GM12878 (cell line): ENCODE data around the gene CNTRL. TPM values are rescaled to one million over a fixed set of nuclear protein-coding genes. Genes with fewer than 3 reads are reported as not detected.

Source experiments
- ATAC-seq: fragments of 200-7000 bp; cut with Tn5 transposase; 3 replicates; pipeline ENCODE4 v1.9.1; 2020; ENCODE audit warnings: mild to moderate bottlenecking, moderate library complexity
- BruUV-seq: library from RNA; stranded (reverse); fragments of 400-500 nt; replicated peaks from 2 replicates; lab custom pipeline; 2021; lab: Mats Ljungman, UMichigan
- CTCF ChIA-PET: fragments of 300-600 bp; sonication (Branson Sonifier 250); formaldehyde crosslinking; extraction: SDS; loops from one replicate; lab custom pipeline; 2021; ENCODE audit warnings: inconsistent platforms; lab: Yijun Ruan, JAX
- POLR2A ChIA-PET: fragments of 350-600 bp; formaldehyde crosslinking; extraction: SDS; loops from one replicate; lab custom pipeline; 2021; ENCODE audit warnings: inconsistent platforms; lab: Charles Lee
- RAD21 ChIA-PET: fragments of 300-600 bp; sonication (Branson Sonifier 250); formaldehyde crosslinking; loops from one replicate; lab custom pipeline; 2023; ENCODE audit warnings: antibody characterized with exemption; ENCODE audit not compliant: unreplicated experiment; lab: Charles Lee
- SMC1A ChIA-PET: fragments of 300-600 bp; sonication (Branson Sonifier 250); formaldehyde crosslinking; loops from one replicate; lab custom pipeline; 2023; ENCODE audit not compliant: unreplicated experiment, uncharacterized antibody; lab: Charles Lee
- DNase-seq: peaks from one replicate; pipeline ENCODE4 v3.0.0-alpha.2; 2011; ENCODE audit warnings: low read depth, low spot score
- FAIRE-seq: peaks from 3 replicates; lab custom pipeline; 2011; peaks lifted over from hg19 to GRCh38; lab: Jason Lieb, UNC
- H2AFZ ChIP-seq: 2 replicates; pipeline ENCODE4 v1.6.0; 2011; ENCODE audit warnings: low read depth, low read length, control low read depth; ENCODE audit not compliant: control insufficient read depth
- H3K27ac ChIP-seq: 2 replicates; pipeline ENCODE4 v1.5.1; 2011; ENCODE audit warnings: control low read depth; ENCODE audit not compliant: control insufficient read depth, insufficient read depth
- H3K27me3 ChIP-seq, 2 experiments: replicated peaks in 1 of 2; 2 replicates each; pipeline versions ENCODE4 v1.6.0 to v1.6.1; 2011; ENCODE audit warnings: low read length in 1 of 2; ENCODE audit not compliant: control insufficient read depth in 2 of 2, insufficient read depth in 2 of 2
- H3K36me3 ChIP-seq, 2 experiments: 2 replicates each; pipeline ENCODE4 v1.5.1; 2011; ENCODE audit warnings: low read length in 1 of 2; ENCODE audit not compliant: control insufficient read depth in 2 of 2, insufficient read depth in 2 of 2
- H3K4me1 ChIP-seq: 2 replicates; pipeline ENCODE4 v1.6.1; 2011; ENCODE audit warnings: mild to moderate bottlenecking, low read length, moderate library complexity, mixed read lengths; ENCODE audit not compliant: control insufficient read depth, insufficient read depth
- H3K4me2 ChIP-seq: 2 replicates; pipeline ENCODE4 v1.6.0; 2011; ENCODE audit warnings: control low read depth; ENCODE audit not compliant: control insufficient read depth, insufficient read depth
- H3K4me3 ChIP-seq: fragments of 200-600 bp; sonication (generic); 2 replicates; pipeline ENCODE4 v1.5.1; 2016
- H3K79me2 ChIP-seq: 2 replicates; pipeline ENCODE4 v1.6.0; 2011; ENCODE audit warnings: low read length; ENCODE audit not compliant: control insufficient read depth, insufficient read depth
- H3K9ac ChIP-seq: 2 replicates; pipeline ENCODE4 v1.8.0; 2011; ENCODE audit warnings: low read length, control low read depth, mixed read lengths; ENCODE audit not compliant: control insufficient read depth, insufficient read depth
- H3K9me3 ChIP-seq: replicated peaks from 3 replicates; pipeline ENCODE4 v1.5.1; 2011; ENCODE audit warnings: mild to moderate bottlenecking, low read length; ENCODE audit not compliant: control insufficient read depth, insufficient read depth
- H4K20me1 ChIP-seq: 2 replicates; pipeline ENCODE4 v1.6.0; 2011; ENCODE audit not compliant: control insufficient read depth, insufficient read depth
- BMI1 ChIP-seq: fragments of 450-650 bp; IDR thresholded peaks from 2 replicates; pipeline ENCODE4 v1.6.1; 2016; ENCODE audit warnings: mild to moderate bottlenecking, moderate library complexity, borderline replicate concordance
- CHD2 ChIP-seq: IDR thresholded peaks from 2 replicates; pipeline ENCODE4 v1.6.1; 2011; ENCODE audit warnings: low read depth, low read length, improper control_type of control experiment, borderline replicate concordance
- HDAC6 ChIP-seq: fragments of 200-600 bp; sonication (generic); IDR thresholded peaks from one replicate; pipeline ENCODE4 v1.8.0; 2017; ENCODE audit warnings: antibody characterized with exemption; ENCODE audit not compliant: unreplicated experiment
- KLF5 ChIP-seq: fragments of 450-650 bp; IDR thresholded peaks from 2 replicates; pipeline ENCODE4 v1.6.1; 2014; ENCODE audit warnings: mild to moderate bottlenecking; ENCODE audit not compliant: partially characterized antibody
- MTA2 ChIP-seq: fragments of 450-650 bp; IDR thresholded peaks from 2 replicates; pipeline ENCODE4 v1.6.1; 2016; ENCODE audit warnings: low read depth, mild to moderate bottlenecking, moderate library complexity
- MTA3 ChIP-seq: IDR thresholded peaks from 2 replicates; pipeline ENCODE4 v1.6.1; 2012; ENCODE audit warnings: low read length, inconsistent platforms, borderline replicate concordance
- NKRF ChIP-seq: fragments of 450-650 bp; conservative IDR thresholded peaks from 2 replicates; pipeline ENCODE4 v1.6.1; 2017; ENCODE audit warnings: mild to moderate bottlenecking, moderate library complexity
- PAX5 ChIP-seq: IDR thresholded peaks from 2 replicates; pipeline ENCODE4 v1.6.1; 2011; ENCODE audit warnings: low read depth, low read length, borderline replicate concordance
- PRDM15 ChIP-seq: fragments of 450-650 bp; formaldehyde crosslinking; IDR thresholded peaks from 2 replicates; pipeline ENCODE4 v1.4.0; 2020; ENCODE audit warnings: mild to moderate bottlenecking, moderate library complexity
- SMAD1 ChIP-seq: fragments of 450-650 bp; IDR thresholded peaks from 2 replicates; pipeline ENCODE4 v1.6.1; 2018; ENCODE audit warnings: mild to moderate bottlenecking, low read depth; ENCODE audit not compliant: partially characterized antibody
- SUZ12 ChIP-seq: fragments of 200-600 bp; sonication (generic); IDR thresholded peaks from one replicate; pipeline ENCODE4 v1.6.1; 2018; ENCODE audit warnings: antibody characterized with exemption, mild to moderate bottlenecking; ENCODE audit not compliant: unreplicated experiment
- TBL1XR1 ChIP-seq: IDR thresholded peaks from 2 replicates; pipeline ENCODE4 v1.6.1; 2012; ENCODE audit warnings: low read depth, low read length, improper control_type of control experiment
- USF1 ChIP-seq: IDR thresholded peaks from 2 replicates; pipeline ENCODE4 v1.6.1; 2011; ENCODE audit warnings: borderline replicate concordance, low read depth, mild to moderate bottlenecking, moderate library complexity, mixed read lengths, low read length; ENCODE audit not compliant: insufficient read depth; ENCODE audit errors: extremely low read length
- WGBS: methylation state at CpG from one replicate; pipeline ENCODE4 v1.1.6; 2016; ENCODE audit warnings: low lambda C conversion rate; ENCODE audit not compliant: insufficient replicate concordance, insufficient coverage; ENCODE audit errors: missing lambda C conversion rate; 5-methylcytosine and 5-hydroxymethylcytosine counted together
- in situ Hi-C: fragments of 300-500 bp; cut with MboI; formaldehyde crosslinking; loops from 9 replicates; pipeline ENCODE4 v1.14.3; 2018; ENCODE audit warnings: mixed read lengths
- intact Hi-C: fragments of 100-400 bp; cut with micrococcal nuclease; formaldehyde crosslinking; loops from one replicate; pipeline ENCODE4 v1.14.2; 2022; ENCODE audit not compliant: unreplicated experiment
- polyA plus RNA-seq, 11 experiments: library from polyadenylated mRNA; depleted of rRNA in 4 of 11; unstranded in 6 of 11; stranded (reverse) in 5 of 11; fragments of >200 nt; fragmentation: Nextera tagmentation in 4 of 11; fragmentation: Illumina TruSeq in 1 of 11; extraction: Ambion mirVana in 4 of 11; extraction: Trizol in 1 of 11; gene quantifications; 1 replicate in 1 of 11; 2 replicates in 10 of 11; pipeline versions ENCODE4 v1.2.1 to v1.2.3, GENCODE V29; 2011 to 2016; ENCODE audit warnings: inconsistent platforms in 2 of 11, missing spikeins in 2 of 11, low read depth in 1 of 11
- total RNA-seq, 4 experiments: library from RNA; depleted of rRNA in 3 of 4; stranded (reverse); fragments of >200 nt in 3 of 4; fragmentation: Illumina TruSeq in 1 of 4; extraction: Trizol in 1 of 4; gene quantifications; 2 replicates each; pipeline versions ENCODE4 v1.2.1 to v1.2.3, GENCODE V29; 2013 to 2021

The CNTRL gene
- total and polyA plus RNA-seq, 10 of the 15 experiments (the other 5 are each of a cell fraction or from before 2014, with no cell fraction given) = 20.0 to 65.4 (median 38.8) TPM

- CTCF ChIA-PET = interaction anchor here (0.6 to 1.0 kb wide), 2 partner anchors 9 to 86 kb away, joined by 3 read pairs; partner anchors contain the start of gene RAB14
- POLR2A ChIA-PET = interaction anchor here (1.0 to 1.2 kb wide), 2 partner anchors 9 kb away, joined by 3 to 8 read pairs; partner anchors contain the start of gene RAB14
- FAIRE-seq = no peak
- TF ChIP-seq PRDM15 (CRISPR knock-in tag) (no peak), PAX5 (no peak), HDAC6 (no peak), MTA2 (no peak), USF1 (no peak), KLF5 (no peak), MTA3 (no peak), TBL1XR1 (no peak), SMAD1 (no peak), BMI1 (no peak), NKRF (no peak), SUZ12 (no peak), CHD2 (no peak)
Measured at GRCh38 chr9:121192518-121192917, 117.8 kb downstream of the CNTRL start.

More at GRCh38 chr9:121192518-121192917, 117.8 kb downstream of the CNTRL start:
- Histone ChIP-seq H3K4me3 (no peak overlapping the region), H3K27ac (0 out of 2 replicates have a peak overlapping the region, but pooled peaks have one; percentile 18), H3K4me2 (peak overlapping the region; percentile 26), H3K4me1 (peaks cover 8% of the 10 kb centered on the region), H2AFZ (no peak overlapping the region), H3K36me3 (peaks cover 0 to 3% of the 10 kb centered on the region in 2 experiments; a peak in 1 of 4 replicates), H3K9ac (no peak overlapping the region), H3K79me2 (peaks cover 99% of the 10 kb centered on the region), H3K9me3 (no peaks in the 10 kb centered on the region), H4K20me1 (no peaks in the 10 kb centered on the region; the same call in 1 of the 2 replicates), H3K27me3 (no peaks in the 10 kb centered on the region)
- 72% methylated on average over 1 of the region's 1 CpG for WGBS
- ATAC-seq = peak; percentile 3; the same call in 1 of the 3 replicates
- RAD21 ChIA-PET = interaction anchor here (1.1 kb wide), 1 partner anchor 9 kb away, joined by 3 read pairs; the partner anchor contains the start of gene RAB14
- intact Hi-C loops = loop anchor here (5.0 kb wide), 1 partner anchor 70 kb away; no protein-coding TSS in a partner anchor
- in situ Hi-C loops = no loop called here
- SMC1A ChIA-PET = interaction anchor here (0.8 to 1.6 kb wide), 4 partner anchors 8 to 21 kb away, joined by 3 to 5 read pairs (median 4); partner anchors contain the start of gene RAB14
- no peak for DNase-seq
- BruUV-seq = no TSS peak
